HepG2 (cell line): Measurements from ENCODE around the gene CCDC142. TPM values are rescaled to one million over a fixed set of nuclear protein-coding genes. Genes with fewer than 3 reads are reported as not detected.

ENCODE experiments used
- CEBPZ ChIP-seq: IDR thresholded peaks from 2 replicates; pipeline ENCODE4 v1.6.1; 2012; ENCODE audit warnings: low read length, improper control_type of control experiment
- CREB1 ChIP-seq, 2 experiments: fragments of 450-650 bp in 1 of 2; IDR thresholded peaks; 2 replicates each; pipeline ENCODE4 v1.6.1; 2016 to 2017; ENCODE audit warnings: control low read depth in 1 of 2, mild to moderate bottlenecking in 1 of 2, missing compliant biosample characterization in 1 of 2, missing genetic modification characterization in 1 of 2
- HDAC6 ChIP-seq: fragments of 200-600 bp; sonication (generic); IDR thresholded peaks from 2 replicates; pipeline ENCODE4 v1.7.0; 2017; ENCODE audit warnings: mild to moderate bottlenecking, antibody characterized with exemption, low read length, low read depth
- HNF4G ChIP-seq, 2 experiments: sonication (generic) in 1 of 2; formaldehyde crosslinking in 1 of 2; IDR thresholded peaks; 2 replicates each; pipeline versions ENCODE4 v1.4.0 to v1.6.1; 2011 to 2020; ENCODE audit warnings: borderline replicate concordance in 2 of 2, low read depth in 2 of 2, mild to moderate bottlenecking in 2 of 2, low read length in 1 of 2, missing genetic modification reagents in 1 of 2, moderate library complexity in 1 of 2
- HOXA7 ChIP-seq: sonication (generic); formaldehyde crosslinking; IDR thresholded peaks from 2 replicates; pipeline ENCODE4 v1.8.1; 2022; ENCODE audit warnings: mild to moderate bottlenecking, missing genetic modification reagents, moderate library complexity
- IRF2 ChIP-seq: IDR thresholded peaks from 2 replicates; pipeline ENCODE4 v1.6.1; 2018; ENCODE audit warnings: missing genetic modification reagents, missing compliant biosample characterization
- LRRFIP1 ChIP-seq: sonication (generic); formaldehyde crosslinking; conservative IDR thresholded peaks from 2 replicates; pipeline ENCODE4 v1.4.0; 2020; ENCODE audit warnings: missing genetic modification reagents
- NPAS2 ChIP-seq: sonication (generic); formaldehyde crosslinking; IDR thresholded peaks from 2 replicates; pipeline ENCODE4 v1.8.0; 2022; ENCODE audit warnings: mild to moderate bottlenecking, missing genetic modification reagents, borderline replicate concordance
- NR2C2 ChIP-seq: sonication (generic); formaldehyde crosslinking; IDR thresholded peaks from 2 replicates; pipeline ENCODE4 v1.4.0; 2020; ENCODE audit warnings: missing genetic modification reagents, mild to moderate bottlenecking, moderate library complexity, borderline replicate concordance
- SMARCC2 ChIP-seq: fragments of 450-650 bp; IDR thresholded peaks from 2 replicates; pipeline ENCODE4 v1.6.1; 2017; ENCODE audit warnings: antibody characterized with exemption, mild to moderate bottlenecking
- SOX13 ChIP-seq, 3 experiments: fragments of 450-650 bp in 1 of 3; sonication (generic) in 1 of 3; formaldehyde crosslinking in 1 of 3; IDR thresholded peaks in 2 of 3; conservative IDR thresholded peaks in 1 of 3; 2 replicates each; pipeline versions ENCODE4 v1.5.0 to v1.6.1; 2016 to 2020; ENCODE audit warnings: antibody characterized with exemption in 1 of 3, mild to moderate bottlenecking in 1 of 3, missing compliant biosample characterization in 1 of 3, missing genetic modification reagents in 1 of 3, moderate library complexity in 1 of 3
- ZBTB37 ChIP-seq: sonication (generic); formaldehyde crosslinking; IDR thresholded peaks from 2 replicates; pipeline ENCODE4 v1.4.0; 2020; ENCODE audit warnings: mild to moderate bottlenecking, missing genetic modification reagents
- ZNF253 ChIP-seq: sonication (generic); formaldehyde crosslinking; IDR thresholded peaks from 2 replicates; pipeline ENCODE4 v1.8.0; 2022; ENCODE audit warnings: mild to moderate bottlenecking, missing genetic modification reagents, borderline replicate concordance
- ZNF367 ChIP-seq: sonication (generic); formaldehyde crosslinking; IDR thresholded peaks from 2 replicates; pipeline ENCODE4 v1.4.0; 2020; ENCODE audit warnings: missing genetic modification reagents, borderline replicate concordance
- ZNF572 ChIP-seq: sonication (generic); formaldehyde crosslinking; IDR thresholded peaks from 2 replicates; pipeline ENCODE4 v1.5.1; 2020; ENCODE audit warnings: mild to moderate bottlenecking, missing genetic modification reagents
- ZNF709 ChIP-seq: sonication (generic); formaldehyde crosslinking; IDR thresholded peaks from 2 replicates; pipeline ENCODE4 v1.5.0; 2020; ENCODE audit warnings: mild to moderate bottlenecking, missing genetic modification reagents
- ZNF792 ChIP-seq: IDR thresholded peaks from 2 replicates; pipeline ENCODE4 v1.6.1; 2016
- polyA plus RNA-seq, 8 experiments: library from polyadenylated mRNA; depleted of rRNA in 3 of 8; stranded (reverse) in 7 of 8; unstranded in 1 of 8; fragments of >200 nt; fragmentation: Illumina TruSeq in 4 of 8; extraction: Trizol in 4 of 8; gene quantifications; 2 replicates each; pipeline versions ENCODE4 v1.2.1 to v1.2.3, GENCODE V29; 2011 to 2016; ENCODE audit warnings: low read depth in 4 of 8, missing spikeins in 1 of 8, mixed read lengths in 1 of 8; ENCODE audit not compliant: insufficient read depth in 1 of 8
- total RNA-seq, 5 experiments: library from RNA; depleted of rRNA; stranded (reverse); fragments of >200 nt; fragmentation: Illumina TruSeq; extraction: Trizol; gene quantifications; 2 replicates each; pipeline ENCODE4 v1.2.3, GENCODE V29; 2016; ENCODE audit warnings: low read depth in 1 of 5
- TF ChIP-seq, protein P1 (sequence below): sonication (generic); formaldehyde crosslinking; IDR thresholded peaks from 2 replicates; pipeline ENCODE4 v1.5.1; 2020; ENCODE audit warnings: mild to moderate bottlenecking, missing genetic modification reagents, borderline replicate concordance

CCDC142 gene
- total and polyA plus RNA-seq, 2 of the 13 experiments (the other 11 are each of a cell fraction or from before 2014, with no cell fraction given): 14.7 to 30.4 TPM

GRCh38 chr2:74454654-74455511, 27.9 kb downstream of the CCDC142 start, which contains the start of gene INO80B (continued):
- TF ChIP-seq ZNF253 (CRISPR knock-in tag) (no peak), ZBTB37 (CRISPR knock-in tag) (no peak; the same call in 1 of the 2 replicates), IRF2 (CRISPR knock-in tag) (peak; percentile 99), NR2C2 (CRISPR knock-in tag) (peak; percentile 99), HOXA7 (CRISPR knock-in tag) (no peak), ZNF572 (CRISPR knock-in tag) (peak; percentile 98), LRRFIP1 (CRISPR knock-in tag) (no peak), SOX13 (IDR thresholded peaks at IDR 0.05) (no peak), SOX13 (CRISPR knock-in tag; conservative IDR thresholded peaks at IDR 0.05 in 1 of 2, IDR thresholded peaks at IDR 0.05 in 1 of 2) (peak; percentile 27 to 68; a peak in 2 of 4 replicates), CEBPZ (no peak), CREB1 (IDR thresholded peaks at IDR 0.05) (peak; percentile 82), CREB1 (CRISPR knock-in tag; IDR thresholded peaks at IDR 0.05) (peak; percentile 95), HNF4G (IDR thresholded peaks at IDR 0.05; ENCODE audit: borderline replicate concordance, low read depth, low read length) (peak; percentile 36; the same call in 1 of the 2 replicates), HNF4G (CRISPR knock-in tag; IDR thresholded peaks at IDR 0.05; ENCODE audit: borderline replicate concordance, low read depth) (peak; percentile 86; the same call in 1 of the 2 replicates), ZNF709 (CRISPR knock-in tag) (peak; percentile 85), NPAS2 (CRISPR knock-in tag) (no peak), ZNF367 (CRISPR knock-in tag) (no peak), HDAC6 (no peak), SMARCC2 (no peak), ZNF792 (CRISPR knock-in tag) (peak; percentile 95; the same call in 1 of the 2 replicates)
- TF ChIP-seq, protein P1, sequence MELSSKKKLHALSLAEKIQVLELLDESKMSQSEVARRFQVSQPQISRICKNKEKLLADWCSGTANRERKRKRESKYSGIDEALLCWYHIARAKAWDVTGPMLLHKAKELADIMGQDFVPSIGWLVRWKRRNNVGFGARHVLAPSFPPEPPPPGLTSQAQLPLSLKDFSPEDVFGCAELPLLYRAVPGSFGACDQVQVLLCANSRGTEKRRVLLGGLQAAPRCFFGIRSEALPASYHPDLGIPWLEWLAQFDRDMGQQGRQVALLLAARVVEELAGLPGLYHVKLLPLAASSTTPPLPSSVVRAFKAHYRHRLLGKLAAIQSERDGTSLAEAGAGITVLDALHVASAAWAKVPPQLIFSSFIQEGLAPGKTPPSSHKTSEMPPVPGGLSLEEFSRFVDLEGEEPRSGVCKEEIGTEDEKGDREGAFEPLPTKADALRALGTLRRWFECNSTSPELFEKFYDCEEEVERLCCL: 0 out of 2 replicates have a peak, but pooled peaks have one; percentile 5
